Measurements from ENCODE around the gene MYO7B.

MYO7B gene

GRCh38 chr2:127683757-127684156 is 148.3 kb downstream of the MYO7B start:
- TF ChIP-seq CTCF (IDR thresholded peaks at IDR 0.05; ENCODE audit: low read length): no peak
- H3K4me2 ChIP-seq (ENCODE audit: low read depth, low read length): no peak overlapping the region
- no peak for DNase-seq
- no peaks in the 10 kb centered on the region for H3K27me3 ChIP-seq (replicated peaks; ENCODE audit: insufficient read depth, low read length)
- no peaks in the 10 kb centered on the region for H3F3A ChIP-seq (ENCODE audit: insufficient read depth, low read length)
- no peak overlapping the region for H2AFZ ChIP-seq (ENCODE audit: low read length)
- no peaks in the 10 kb centered on the region for H4K20me1 ChIP-seq (ENCODE audit: insufficient read depth, low read length)
- no peak overlapping the region for H3K27ac ChIP-seq (ENCODE audit: low read length)
- peaks cover 3% of the 10 kb centered on the region; the same call in 1 of the 2 replicates for H3K9me3 ChIP-seq (replicated peaks; ENCODE audit: insufficient read depth, low read length)
- H3K4me3 ChIP-seq (ENCODE audit: low read length): no peak overlapping the region
- no peak overlapping the region for H3K9ac ChIP-seq (ENCODE audit: low read length)
- H3K4me1 ChIP-seq (ENCODE audit: low read length): no peaks in the 10 kb centered on the region
- H3K79me2 ChIP-seq (ENCODE audit: low read length): no peaks in the 10 kb centered on the region
- no peaks in the 10 kb centered on the region for H3K9me2 ChIP-seq (replicated peaks; ENCODE audit: insufficient read depth, low read length)
- H3K36me3 ChIP-seq (replicated peaks; ENCODE audit: insufficient read depth, low read length): no peaks in the 10 kb centered on the region

- H3K4me2 ChIP-seq (ENCODE audit: low read depth, low read length): no peak overlapping the region
- no peak overlapping the region for H3K27ac ChIP-seq (ENCODE audit: low read length)
- no peak for DNase-seq
- H4K20me1 ChIP-seq (ENCODE audit: insufficient read depth, low read length): no peaks in the 10 kb centered on the region
- H3K36me3 ChIP-seq (replicated peaks; ENCODE audit: insufficient read depth, low read length): no peaks in the 10 kb centered on the region
- TF ChIP-seq EZH2phosphoT487 (IDR thresholded peaks at IDR 0.05; ENCODE audit: low read length): no peak
- no peaks in the 10 kb centered on the region for H3F3A ChIP-seq (ENCODE audit: insufficient read depth, low read length)
- H2AFZ ChIP-seq (ENCODE audit: low read length): no peak overlapping the region
- H3K4me1 ChIP-seq (ENCODE audit: low read length): no peaks in the 10 kb centered on the region
- no peaks in the 10 kb centered on the region for H3K27me3 ChIP-seq (replicated peaks; ENCODE audit: insufficient read depth, low read length)
- H3K4me3 ChIP-seq (ENCODE audit: low read length): no peak overlapping the region
- H3K79me2 ChIP-seq (ENCODE audit: low read length): no peaks in the 10 kb centered on the region
- no peaks in the 10 kb centered on the region for H3K9me2 ChIP-seq (replicated peaks; ENCODE audit: insufficient read depth, low read length)
- no peak overlapping the region for H3K9ac ChIP-seq (ENCODE audit: low read length)
- H3K9me3 ChIP-seq (replicated peaks; ENCODE audit: insufficient read depth, low read length): peaks cover 3% of the 10 kb centered on the region; the same call in 1 of the 2 replicates
Measured at GRCh38 chr2:127685410-127686080, 150.1 kb downstream of the MYO7B start.
